Transverse colon (tissue), 4 donors: Measurements from ENCODE around the gene SPI1. TPM values are rescaled to one million over a fixed set of nuclear protein-coding genes. Genes with fewer than 3 reads are reported as not detected.

Experiments used
- DNase-seq: peaks from one replicate; pipeline ENCODE4 v3.0.0-alpha.2; 2019
- H3K27ac ChIP-seq, 4 donors: fragments of 200-600 bp; sonication (generic); 2 replicates each; pipeline ENCODE4 v1.5.1; 2016 to 2018; ENCODE audit warnings: inconsistent platforms in 4 of 4
- H3K27me3 ChIP-seq: fragments of 200-600 bp; sonication (generic); 2 replicates; pipeline ENCODE4 v1.5.1; 2017; ENCODE audit warnings: inconsistent platforms
- H3K36me3 ChIP-seq, 4 donors: fragments of 200-600 bp; sonication (generic); 2 replicates each; pipeline ENCODE4 v1.5.1; 2017 to 2019; ENCODE audit warnings: inconsistent platforms in 4 of 4
- H3K4me1 ChIP-seq, 4 donors: fragments of 200-600 bp; sonication (generic); 2 replicates each; pipeline ENCODE4 v1.5.1; 2017 to 2020; ENCODE audit warnings: inconsistent platforms in 4 of 4
- H3K4me3 ChIP-seq, 4 donors: fragments of 200-600 bp; sonication (generic); 1 replicate in 1 of 4; 2 replicates in 3 of 4; pipeline versions ENCODE4 v1.5.1 to v1.6.1; 2017 to 2019; ENCODE audit warnings: inconsistent platforms in 4 of 4
- H3K9me3 ChIP-seq, 2 donors: fragments of 200-600 bp; sonication (generic); 2 replicates each; pipeline ENCODE4 v1.5.1; 2017 to 2019; ENCODE audit warnings: inconsistent platforms in 2 of 2
- EP300 ChIP-seq: sonication (generic); formaldehyde crosslinking; IDR thresholded peaks from one replicate; pipeline ENCODE4 v1.6.1; 2017; ENCODE audit warnings: antibody characterized with exemption, low read depth
- POLR2A ChIP-seq: fragments of 450-650 bp; IDR thresholded peaks from one replicate; pipeline ENCODE4 v1.6.1; 2016; ENCODE audit warnings: antibody characterized with exemption, mild to moderate bottlenecking, moderate library complexity
- POLR2AphosphoS5 ChIP-seq, 3 donors: sonication (generic); formaldehyde crosslinking; IDR thresholded peaks; one replicate each; pipeline ENCODE4 v1.6.1; 2016; ENCODE audit warnings: antibody characterized with exemption in 3 of 3
- WGBS, 2 donors: methylation state at CpG; one replicate each; pipeline ENCODE4 v1.1.5; 2018; ENCODE audit warnings: low coverage in 1 of 2; 5-methylcytosine and 5-hydroxymethylcytosine counted together
- in situ Hi-C, 4 donors: fragments of 200-750 bp; cut with MboI; loops; one replicate each; pipeline versions ENCODE4 v1.15.0 to v1.15.1; 2017; ENCODE audit warnings: low sequenced_read_pairs in 3 of 4, low pct_ligation_motif_present in 1 of 4, low pct_unique_long_range_greater_than_20kb in 1 of 4
- intact Hi-C: fragments of 100-400 bp; cut with DNase I; formaldehyde crosslinking; loops from one replicate; pipeline ENCODE4 v1.15.1; 2023; ENCODE audit warnings: low total_unique reads
- total RNA-seq, 4 donors: library from RNA; depleted of rRNA; stranded (reverse); fragments of >200 nt; gene quantifications; one replicate each; pipeline ENCODE4 v1.1.0, GENCODE V29; 2016
- TF ChIP-seq, protein P1 (sequence below), 5 experiments: fragments of 200-600 bp in 3 of 5; fragments of 450-650 bp in 2 of 5; sonication (generic) in 3 of 5; IDR thresholded peaks; 1 replicate in 2 of 5; 2 replicates in 3 of 5; pipeline ENCODE4 v1.5.1; 2016 to 2017; ENCODE audit warnings: antibody characterized with exemption in 5 of 5, inconsistent platforms in 3 of 5, mild to moderate bottlenecking in 2 of 5, moderate library complexity in 1 of 5

The SPI1 gene
- total RNA-seq, 4 donors from 2014 or later = 7.1 to 35.5 (median 17.2) TPM

DNA sequence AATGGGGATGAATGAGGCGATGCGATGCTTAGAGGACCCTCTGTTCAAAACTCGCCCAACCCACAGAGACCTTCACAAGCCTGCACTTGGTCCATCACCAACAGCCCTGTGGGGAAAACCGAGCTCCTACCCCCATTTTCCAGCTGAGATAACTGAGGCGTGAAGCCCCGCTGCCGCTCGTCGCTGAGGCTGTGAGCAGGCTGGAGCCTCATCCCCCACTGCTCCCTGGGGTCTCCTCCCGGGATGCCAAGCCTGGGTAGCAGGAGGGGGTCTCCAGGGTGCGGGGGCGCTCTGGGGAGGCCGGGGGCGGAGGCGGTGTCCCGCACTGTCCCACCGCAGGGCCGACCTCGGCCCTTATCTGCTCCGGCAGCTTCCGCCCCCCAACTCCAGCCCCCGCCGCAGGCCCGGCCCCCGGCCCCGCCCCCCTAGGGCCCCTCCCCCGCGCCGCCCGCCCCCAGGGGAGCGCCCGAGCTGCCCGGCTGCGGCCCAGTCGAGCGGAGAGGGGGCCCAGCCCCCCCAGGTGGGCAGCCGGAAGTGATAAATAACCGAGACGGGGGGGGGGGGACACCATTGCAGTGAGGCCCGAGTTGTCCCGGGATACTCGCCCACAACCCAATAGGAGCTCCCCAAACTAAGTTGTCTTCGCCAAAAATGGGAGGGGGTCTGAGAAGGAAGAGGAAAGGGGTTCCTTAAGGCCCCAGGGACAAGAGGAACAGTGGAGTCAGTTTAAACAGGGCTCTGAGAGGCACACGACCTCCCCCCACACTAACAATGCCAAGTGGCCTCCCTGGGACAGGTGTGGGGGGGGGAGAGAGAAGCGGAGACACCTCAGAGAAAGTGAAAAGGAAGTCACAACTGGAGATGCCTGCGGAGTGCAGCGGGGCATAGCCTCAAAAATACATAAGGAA lies 21.8 kb upstream of the SPI1 start:
- Histone ChIP-seq H3K36me3 (no peaks in the 10 kb centered on the region), H3K4me3 (peak overlapping the region; percentile 45 to 70 (median 56)), H3K27me3 (no peaks in the 10 kb centered on the region), H3K27ac (peak overlapping the region; percentile 73 to 82 (median 78)), H3K4me1 (peaks cover 3 to 19% (median 17%) of the 10 kb centered on the region in 4 donors), H3K9me3 (no peaks in the 10 kb centered on the region)
- 21% methylated on average over 12 of the region's 47 CpGs; no CpG with 5 or more reads in 1 of the 2 donors for WGBS, 2 donors
- TF ChIP-seq EP300 (no peak), POLR2A (peak; percentile 42), POLR2AphosphoS5 (IDR thresholded peaks at IDR 0.05) (peak in 2 of 3 donors; percentile 43 to 48)
- TF ChIP-seq, protein P1, sequence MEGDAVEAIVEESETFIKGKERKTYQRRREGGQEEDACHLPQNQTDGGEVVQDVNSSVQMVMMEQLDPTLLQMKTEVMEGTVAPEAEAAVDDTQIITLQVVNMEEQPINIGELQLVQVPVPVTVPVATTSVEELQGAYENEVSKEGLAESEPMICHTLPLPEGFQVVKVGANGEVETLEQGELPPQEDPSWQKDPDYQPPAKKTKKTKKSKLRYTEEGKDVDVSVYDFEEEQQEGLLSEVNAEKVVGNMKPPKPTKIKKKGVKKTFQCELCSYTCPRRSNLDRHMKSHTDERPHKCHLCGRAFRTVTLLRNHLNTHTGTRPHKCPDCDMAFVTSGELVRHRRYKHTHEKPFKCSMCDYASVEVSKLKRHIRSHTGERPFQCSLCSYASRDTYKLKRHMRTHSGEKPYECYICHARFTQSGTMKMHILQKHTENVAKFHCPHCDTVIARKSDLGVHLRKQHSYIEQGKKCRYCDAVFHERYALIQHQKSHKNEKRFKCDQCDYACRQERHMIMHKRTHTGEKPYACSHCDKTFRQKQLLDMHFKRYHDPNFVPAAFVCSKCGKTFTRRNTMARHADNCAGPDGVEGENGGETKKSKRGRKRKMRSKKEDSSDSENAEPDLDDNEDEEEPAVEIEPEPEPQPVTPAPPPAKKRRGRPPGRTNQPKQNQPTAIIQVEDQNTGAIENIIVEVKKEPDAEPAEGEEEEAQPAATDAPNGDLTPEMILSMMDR (IDR thresholded peaks at IDR 0.05) = no peak
- DNase-seq = peak; percentile 47
- in situ Hi-C loops = no loop called here
- intact Hi-C loops = no loop called here

DNA sequence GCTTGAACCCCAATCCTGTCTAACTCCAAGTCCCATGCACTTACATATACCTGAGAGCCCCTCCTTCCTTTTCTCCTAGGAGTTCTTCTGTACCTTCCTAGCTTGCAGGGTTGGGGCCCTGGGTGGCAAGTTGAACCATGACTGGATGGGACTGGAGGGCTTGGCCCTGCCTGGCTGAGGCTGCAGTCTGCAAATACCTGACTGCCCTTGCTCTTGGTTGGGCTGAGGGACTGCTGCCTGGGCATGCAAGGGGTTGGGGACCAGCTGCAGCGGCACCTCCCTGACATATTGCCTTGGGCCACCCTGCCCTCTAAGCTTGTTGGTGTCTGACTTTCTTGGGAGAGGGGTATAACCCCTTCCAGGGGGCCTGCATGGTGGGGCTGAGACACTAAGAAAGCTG lies 20.2 kb upstream of the SPI1 start:
- no peaks in the 10 kb centered on the region for H3K9me3 ChIP-seq
- H3K27me3 ChIP-seq = no peaks in the 10 kb centered on the region
- intact Hi-C loops = no loop called here
- H3K27ac ChIP-seq = no peak overlapping the region
- TF ChIP-seq POLR2AphosphoS5 (IDR thresholded peaks at IDR 0.05) (no peak), EP300 (no peak), POLR2A (no peak)
- TF ChIP-seq, protein P1 (IDR thresholded peaks at IDR 0.05) = no peak
- no peak overlapping the region for H3K4me3 ChIP-seq
- H3K4me1 ChIP-seq = peaks cover 7 to 30% (median 23%) of the 10 kb centered on the region in 4 donors
- no peak for DNase-seq
- WGBS, 2 donors = 100% methylated on average over 1 of the region's 1 CpG; no CpG with 5 or more reads in 1 of the 2 donors
- no peaks in the 10 kb centered on the region for H3K36me3 ChIP-seq
- in situ Hi-C loops = no loop called here

DNA sequence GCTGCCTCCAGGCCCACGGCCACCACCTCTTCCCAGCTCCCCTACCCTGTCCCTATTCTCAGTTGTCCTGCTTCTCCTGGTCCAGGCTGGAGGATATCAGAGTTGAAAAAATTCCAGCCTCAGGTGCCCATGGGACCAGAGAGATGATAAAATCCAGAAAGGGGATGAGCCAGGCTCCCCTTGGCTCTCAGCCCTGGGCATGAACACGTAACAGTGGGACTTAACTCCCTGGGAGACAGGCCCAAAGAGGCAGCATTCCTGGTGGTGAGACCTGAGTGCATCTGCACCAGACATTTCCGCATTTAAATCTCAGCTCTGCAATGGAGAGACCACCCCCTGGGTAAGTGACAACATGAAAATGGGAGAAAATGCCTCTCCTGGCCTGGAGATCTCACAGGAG lies 19.7 kb upstream of the SPI1 start:
- intact Hi-C loops = no loop called here

DNA sequence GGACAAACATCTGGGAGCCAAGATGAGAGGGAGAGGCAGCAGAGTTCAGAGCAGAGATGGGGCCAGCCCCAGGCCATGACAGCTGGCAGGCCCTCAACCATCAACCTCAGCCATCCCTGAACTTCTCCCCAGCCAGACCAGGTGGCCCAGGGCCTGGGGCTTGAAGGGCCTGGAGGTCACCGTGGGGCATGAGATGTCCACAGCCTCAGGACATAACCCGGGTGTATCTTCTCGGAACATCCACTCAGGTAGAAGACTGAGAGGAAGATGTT lies 17.6 kb upstream of the SPI1 start:
- H3K36me3 ChIP-seq = no peaks in the 10 kb centered on the region
- H3K27me3 ChIP-seq = no peaks in the 10 kb centered on the region
- in situ Hi-C loops (no loop called here), intact Hi-C loops (no loop called here)
- no peaks in the 10 kb centered on the region for H3K9me3 ChIP-seq
- no peak for TF ChIP-seq POLR2A
- TF ChIP-seq EP300 = no peak
- TF ChIP-seq, protein P1 (IDR thresholded peaks at IDR 0.05) = no peak
- no peak for TF ChIP-seq POLR2AphosphoS5 (IDR thresholded peaks at IDR 0.05)
- no peak for DNase-seq
- H3K4me3 ChIP-seq = no peak overlapping the region
- peaks cover 7 to 33% (median 24%) of the 10 kb centered on the region in 4 donors for H3K4me1 ChIP-seq
- WGBS, 2 donors = 86% methylated on average over 3 of the region's 3 CpGs; no CpG with 5 or more reads in 1 of the 2 donors
- H3K27ac ChIP-seq = peak overlapping the region; percentile 66 to 80 (median 78)

More for the DNA sequence above, 19.7 kb upstream of the SPI1 start:
- TF ChIP-seq, protein P1 (IDR thresholded peaks at IDR 0.05) = no peak
- TF ChIP-seq POLR2AphosphoS5 (IDR thresholded peaks at IDR 0.05) (no peak), EP300 (no peak), POLR2A (no peak)
- H3K27me3 ChIP-seq = no peaks in the 10 kb centered on the region
- DNase-seq = no peak
- in situ Hi-C loops = no loop called here
- H3K9me3 ChIP-seq = no peaks in the 10 kb centered on the region
- no peak overlapping the region for H3K27ac ChIP-seq
- H3K4me3 ChIP-seq = no peak overlapping the region
- no peaks in the 10 kb centered on the region for H3K36me3 ChIP-seq
- H3K4me1 ChIP-seq = peaks cover 7 to 34% (median 25%) of the 10 kb centered on the region in 4 donors
- 83 to 84% methylated on average over 2 to 3 of the region's 3 CpGs for WGBS, 2 donors
